ENCODE measurements around the gene CCNE1.
A peak's percentile ranks its signal among the peaks of the same experiment; 100 is the strongest.

DNA sequence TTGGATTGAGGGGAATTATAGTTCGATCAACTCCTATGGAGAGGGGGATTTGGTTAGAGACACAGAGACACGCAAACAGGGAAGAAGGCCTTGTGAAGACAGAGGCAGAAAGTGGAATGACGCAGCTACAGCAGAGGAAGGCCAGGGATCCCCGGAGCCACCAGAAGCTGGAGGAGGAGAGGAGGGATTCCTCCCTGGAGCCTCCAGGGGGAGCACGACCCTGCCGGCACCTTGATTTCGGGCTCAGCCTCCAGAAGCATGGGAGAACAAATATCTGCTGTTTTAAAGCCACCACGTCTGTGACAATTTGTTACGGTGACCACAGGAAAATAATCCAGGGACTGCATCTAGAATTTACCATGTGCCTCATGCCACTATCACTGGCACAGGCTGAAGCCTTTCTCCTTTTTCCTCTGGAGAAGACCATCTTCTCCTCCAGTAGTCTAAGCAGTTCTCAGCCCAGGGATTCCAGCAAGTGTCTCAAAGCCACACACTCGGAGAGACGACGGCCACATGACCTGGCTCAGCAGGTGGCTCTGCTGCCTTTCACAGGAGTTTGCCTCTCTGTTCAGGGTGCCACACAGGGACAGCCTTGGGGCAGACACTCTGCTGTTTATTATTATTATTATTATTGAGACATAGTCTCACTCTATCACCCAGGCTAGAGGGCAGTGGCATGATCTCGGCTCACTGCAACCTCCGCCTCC, 39.9 kb upstream of the CCNE1 start:
- TF ChIP-seq YY1 (IDR thresholded peaks at IDR 0.05; ENCODE audit: low read depth) (no peak), CTCF (IDR thresholded peaks at IDR 0.05) (peak; percentile 70), TEAD4 (IDR thresholded peaks at IDR 0.05; ENCODE audit: borderline replicate concordance, insufficient read depth) (no peak), USF2 (IDR thresholded peaks at IDR 0.05; ENCODE audit: borderline replicate concordance, low read depth, low read length) (no peak), TCF12 (IDR thresholded peaks at IDR 0.05) (no peak), POLR2AphosphoS5 (IDR thresholded peaks at IDR 0.05; ENCODE audit: low read depth, low read length) (no peak), SIN3A (IDR thresholded peaks at IDR 0.05; ENCODE audit: borderline replicate concordance, low read depth, low read length) (no peak), SMC3 (IDR thresholded peaks at IDR 0.05; ENCODE audit: low read depth, low read length) (peak; percentile 85), RXRA (IDR thresholded peaks at IDR 0.05; ENCODE audit: borderline replicate concordance, low read depth) (no peak), EP300 (IDR thresholded peaks at IDR 0.05; ENCODE audit: borderline replicate concordance in 1 of 2, low read depth in 1 of 2, low read length in 1 of 2) (no peak), RCOR1 (IDR thresholded peaks at IDR 0.05; ENCODE audit: low read length) (no peak)
- TF ChIP-seq, protein P1, sequence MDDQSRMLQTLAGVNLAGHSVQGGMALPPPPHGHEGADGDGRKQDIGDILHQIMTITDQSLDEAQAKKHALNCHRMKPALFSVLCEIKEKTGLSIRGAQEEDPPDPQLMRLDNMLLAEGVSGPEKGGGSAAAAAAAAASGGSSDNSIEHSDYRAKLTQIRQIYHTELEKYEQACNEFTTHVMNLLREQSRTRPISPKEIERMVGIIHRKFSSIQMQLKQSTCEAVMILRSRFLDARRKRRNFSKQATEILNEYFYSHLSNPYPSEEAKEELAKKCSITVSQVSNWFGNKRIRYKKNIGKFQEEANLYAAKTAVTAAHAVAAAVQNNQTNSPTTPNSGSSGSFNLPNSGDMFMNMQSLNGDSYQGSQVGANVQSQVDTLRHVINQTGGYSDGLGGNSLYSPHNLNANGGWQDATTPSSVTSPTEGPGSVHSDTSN (IDR thresholded peaks at IDR 0.05) = no peak
